GM18505 (cell line): ENCODE results near the gene ZKSCAN8.

Source experiments
- ATAC-seq: cut with Tn5 transposase; IDR thresholded peaks from one replicate; pipeline ENCODE4 v1.9.1; 2021; ENCODE audit not compliant: unreplicated experiment
- POLR2A ChIP-seq: IDR thresholded peaks from 4 replicates; pipeline ENCODE4 v1.6.1; 2011; ENCODE audit warnings: borderline replicate concordance; ENCODE audit not compliant: insufficient read depth, insufficient read length; ENCODE audit errors: extremely low read depth

The ZKSCAN8 gene

GRCh38 chr6:28161410-28162079 is 19.9 kb downstream of the ZKSCAN8 start:
- ATAC-seq, result peak; percentile 92
- TF ChIP-seq POLR2A, result peak; percentile 89

- no peak for ATAC-seq
- TF ChIP-seq POLR2A, result no peak
These were observed 23.9 kb downstream of the ZKSCAN8 start for GRCh38 chr6:28165563-28165962.

- no peak for ATAC-seq
- no peak for TF ChIP-seq POLR2A
These were observed 25.4 kb downstream of the ZKSCAN8 start for GRCh38 chr6:28167068-28167467.

- no peak for TF ChIP-seq POLR2A
- ATAC-seq, result no peak
These were observed 26.2 kb downstream of the ZKSCAN8 start for GRCh38 chr6:28167926-28168325.

GRCh38 chr6:28171271-28171670 is 29.6 kb downstream of the ZKSCAN8 start:
- no peak for TF ChIP-seq POLR2A
- ATAC-seq, result no peak

- TF ChIP-seq POLR2A, result no peak
These were observed 30.3 kb downstream of the ZKSCAN8 start for GRCh38 chr6:28172006-28172405.

GRCh38 chr6:28176373-28176772 is 34.7 kb downstream of the ZKSCAN8 start:
- no peak for TF ChIP-seq POLR2A
- ATAC-seq, result no peak

More at GRCh38 chr6:28172006-28172405, 30.3 kb downstream of the ZKSCAN8 start:
- ATAC-seq, result no peak

- no peak for ATAC-seq
- TF ChIP-seq POLR2A, result no peak
These were observed 40.6 kb downstream of the ZKSCAN8 start for GRCh38 chr6:28182255-28182654.

GRCh38 chr6:28188111-28188979 is 46.7 kb downstream of the ZKSCAN8 start:
- no peak for ATAC-seq
- no peak for TF ChIP-seq POLR2A

GRCh38 chr6:28200020-28200419 is 58.3 kb downstream of the ZKSCAN8 start:
- no peak for ATAC-seq
- no peak for TF ChIP-seq POLR2A

- ATAC-seq, result no peak
These were observed 61.5 kb downstream of the ZKSCAN8 start for GRCh38 chr6:28203201-28203600.

GRCh38 chr6:28205879-28206278 is 64.2 kb downstream of the ZKSCAN8 start:
- TF ChIP-seq POLR2A, result no peak
- no peak for ATAC-seq

More at GRCh38 chr6:28203201-28203600, 61.5 kb downstream of the ZKSCAN8 start:
- no peak for TF ChIP-seq POLR2A

GRCh38 chr6:28206527-28206926 is 64.8 kb downstream of the ZKSCAN8 start:
- ATAC-seq, result no peak

GRCh38 chr6:28206928-28207509 is 65.3 kb downstream of the ZKSCAN8 start:
- no peak for ATAC-seq
- TF ChIP-seq POLR2A, result no peak

More at GRCh38 chr6:28206527-28206926, 64.8 kb downstream of the ZKSCAN8 start:
- TF ChIP-seq POLR2A, result no peak

GRCh38 chr6:28207510-28208110 is 65.9 kb downstream of the ZKSCAN8 start:
- no peak for TF ChIP-seq POLR2A
- ATAC-seq, result no peak
